HAP-1 (cell line): ENCODE data around the gene PALD1.

Experiments used
- DNase-seq, 2 experiments: peaks; one replicate each; pipeline ENCODE4 v3.0.0-alpha.2; 2016 to 2020; ENCODE audit warnings: low spot score in 2 of 2
- H3K27me3 ChIP-seq: fragments of 250-450 bp; sonication (Bioruptor Pico); 2 replicates; pipeline ENCODE4 v1.5.1; 2020; ENCODE audit warnings: low read depth, mild to moderate bottlenecking, moderate library complexity
- H3K36me3 ChIP-seq: fragments of 250-450 bp; sonication (Bioruptor Pico); replicated peaks from 2 replicates; pipeline ENCODE4 v1.5.1; 2020; ENCODE audit warnings: mild to moderate bottlenecking
- H3K4me1 ChIP-seq: fragments of 250-450 bp; sonication (Bioruptor Pico); 2 replicates; pipeline ENCODE4 v1.5.1; 2020; ENCODE audit warnings: mild to moderate bottlenecking
- H3K4me3 ChIP-seq: fragments of 250-450 bp; sonication (Bioruptor Pico); 2 replicates; pipeline ENCODE4 v1.5.1; 2020; ENCODE audit warnings: mild to moderate bottlenecking, moderate library complexity
- H3K9me3 ChIP-seq: fragments of 250-450 bp; sonication (Bioruptor Pico); 2 replicates; pipeline ENCODE4 v1.5.1; 2020; ENCODE audit warnings: mild to moderate bottlenecking, moderate library complexity
- in situ Hi-C: fragments of 300-500 bp; cut with MboI; formaldehyde crosslinking; loops from 3 replicates; pipeline ENCODE4 v1.14.3; 2020; ENCODE audit warnings: low sequenced_read_pairs, inconsistent platforms, mixed read lengths

PALD1 gene

GRCh38 chr10:70582793-70583668 lies 104.5 kb downstream of the PALD1 start:
- Histone ChIP-seq H3K9me3 (no peaks in the 10 kb centered on the region), H3K36me3 (no peaks in the 10 kb centered on the region), H3K4me1 (no peaks in the 10 kb centered on the region), H3K27me3 (0 out of 2 replicates have a peak, but pooled peaks cover 4% of the 10 kb centered on the region), H3K4me3 (no peak overlapping the region)
- DNase-seq = no peak
- in situ Hi-C loops = no loop called here

GRCh38 chr10:70583669-70584037 lies 105.1 kb downstream of the PALD1 start:
- in situ Hi-C loops = no loop called here
- Histone ChIP-seq H3K4me1 (no peaks in the 10 kb centered on the region), H3K9me3 (no peaks in the 10 kb centered on the region), H3K27me3 (peaks cover 7% of the 10 kb centered on the region; the same call in 1 of the 2 replicates), H3K4me3 (no peak overlapping the region), H3K36me3 (no peaks in the 10 kb centered on the region)
- no peak for DNase-seq

- DNase-seq = no peak
- Histone ChIP-seq H3K27me3 (peaks cover 11% of the 10 kb centered on the region; the same call in 1 of the 2 replicates), H3K4me3 (no peak overlapping the region), H3K4me1 (no peaks in the 10 kb centered on the region), H3K9me3 (no peaks in the 10 kb centered on the region), H3K36me3 (no peaks in the 10 kb centered on the region)
- in situ Hi-C loops = no loop called here
Measured at GRCh38 chr10:70584366-70584765, 105.8 kb downstream of the PALD1 start.

GRCh38 chr10:70584909-70585544 lies 106.5 kb downstream of the PALD1 start:
- peak in 1 of 2 experiments; percentile 45 for DNase-seq
- Histone ChIP-seq H3K36me3 (no peaks in the 10 kb centered on the region), H3K4me1 (no peaks in the 10 kb centered on the region), H3K27me3 (peaks cover 11% of the 10 kb centered on the region; the same call in 1 of the 2 replicates), H3K4me3 (no peak overlapping the region), H3K9me3 (no peaks in the 10 kb centered on the region)
- in situ Hi-C loops = no loop called here

- no peaks in the 10 kb centered on the region for H3K36me3 ChIP-seq
- H3K4me1 ChIP-seq = no peaks in the 10 kb centered on the region
- no peak overlapping the region for H3K4me3 ChIP-seq
- in situ Hi-C loops = no loop called here
- no peak for DNase-seq
- H3K27me3 ChIP-seq = peaks cover 13% of the 10 kb centered on the region; the same call in 1 of the 2 replicates
- H3K9me3 ChIP-seq = no peaks in the 10 kb centered on the region
Measured at GRCh38 chr10:70585578-70586169, 107.1 kb downstream of the PALD1 start.

- in situ Hi-C loops = no loop called here
- Histone ChIP-seq H3K4me1 (no peaks in the 10 kb centered on the region), H3K27me3 (peaks cover 13% of the 10 kb centered on the region; the same call in 1 of the 2 replicates), H3K9me3 (no peaks in the 10 kb centered on the region), H3K4me3 (no peak overlapping the region), H3K36me3 (no peaks in the 10 kb centered on the region)
- DNase-seq = no peak
Measured at GRCh38 chr10:70586348-70586930, 107.9 kb downstream of the PALD1 start.

- H3K4me1 ChIP-seq = no peaks in the 10 kb centered on the region
- no peak for DNase-seq
- no peaks in the 10 kb centered on the region for H3K36me3 ChIP-seq
- peaks cover 13% of the 10 kb centered on the region; the same call in 1 of the 2 replicates for H3K27me3 ChIP-seq
- no peaks in the 10 kb centered on the region for H3K9me3 ChIP-seq
- in situ Hi-C loops = no loop called here
- H3K4me3 ChIP-seq = no peak overlapping the region
Measured at GRCh38 chr10:70587045-70587658, 108.6 kb downstream of the PALD1 start.

- H3K27me3 ChIP-seq = peaks cover 13% of the 10 kb centered on the region; the same call in 1 of the 2 replicates
- H3K4me3 ChIP-seq = no peak overlapping the region
- in situ Hi-C loops = no loop called here
- H3K4me1 ChIP-seq = no peaks in the 10 kb centered on the region
- DNase-seq = no peak
- no peaks in the 10 kb centered on the region for H3K36me3 ChIP-seq
- H3K9me3 ChIP-seq = no peaks in the 10 kb centered on the region
Measured at GRCh38 chr10:70588255-70588654, 109.7 kb downstream of the PALD1 start.

GRCh38 chr10:70588859-70589570 lies 110.4 kb downstream of the PALD1 start:
- Histone ChIP-seq H3K36me3 (no peaks in the 10 kb centered on the region), H3K9me3 (no peaks in the 10 kb centered on the region), H3K27me3 (peaks cover 13% of the 10 kb centered on the region; the same call in 1 of the 2 replicates), H3K4me3 (no peak overlapping the region), H3K4me1 (no peaks in the 10 kb centered on the region)
- no peak for DNase-seq
- in situ Hi-C loops = no loop called here

- Histone ChIP-seq H3K9me3 (no peaks in the 10 kb centered on the region), H3K4me1 (no peaks in the 10 kb centered on the region), H3K27me3 (peaks cover 13% of the 10 kb centered on the region; the same call in 1 of the 2 replicates), H3K36me3 (no peaks in the 10 kb centered on the region), H3K4me3 (no peak overlapping the region)
- in situ Hi-C loops = no loop called here
- peak in 1 of 2 experiments; percentile 0 for DNase-seq
Measured at GRCh38 chr10:70589762-70590654, 111.4 kb downstream of the PALD1 start.

GRCh38 chr10:70590655-70591416 lies 112.3 kb downstream of the PALD1 start:
- no peak overlapping the region for H3K4me3 ChIP-seq

More at GRCh38 chr10:70590655-70591416, 112.3 kb downstream of the PALD1 start:
- Histone ChIP-seq H3K27me3 (peaks cover 13% of the 10 kb centered on the region; the same call in 1 of the 2 replicates), H3K36me3 (no peaks in the 10 kb centered on the region), H3K9me3 (no peaks in the 10 kb centered on the region), H3K4me1 (no peaks in the 10 kb centered on the region)
- in situ Hi-C loops = no loop called here
- DNase-seq = no peak
